ENCODE data around the gene EHBP1L1.

DNA sequence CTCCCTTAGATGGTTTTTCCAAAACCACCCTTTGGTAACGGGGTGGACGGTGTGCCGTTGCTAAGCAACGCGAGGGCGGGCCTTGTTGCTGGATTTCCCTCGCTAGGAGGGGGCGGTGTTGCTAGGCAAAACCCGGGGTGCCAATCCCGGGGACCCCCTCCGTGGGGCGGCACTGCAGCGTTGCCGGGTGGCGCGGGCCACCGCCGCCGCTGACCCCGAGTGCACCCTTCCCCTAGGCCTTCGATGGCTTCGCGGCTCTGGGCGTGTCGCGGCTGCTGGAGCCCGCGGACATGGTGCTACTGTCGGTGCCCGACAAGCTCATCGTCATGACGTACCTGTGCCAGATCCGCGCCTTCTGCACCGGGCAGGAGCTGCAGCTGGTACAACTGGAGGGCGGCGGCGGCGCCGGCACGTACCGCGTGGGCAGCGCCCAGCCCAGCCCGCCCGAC, 8.9 kb downstream of the EHBP1L1 start:
- TF ChIP-seq, protein P1, sequence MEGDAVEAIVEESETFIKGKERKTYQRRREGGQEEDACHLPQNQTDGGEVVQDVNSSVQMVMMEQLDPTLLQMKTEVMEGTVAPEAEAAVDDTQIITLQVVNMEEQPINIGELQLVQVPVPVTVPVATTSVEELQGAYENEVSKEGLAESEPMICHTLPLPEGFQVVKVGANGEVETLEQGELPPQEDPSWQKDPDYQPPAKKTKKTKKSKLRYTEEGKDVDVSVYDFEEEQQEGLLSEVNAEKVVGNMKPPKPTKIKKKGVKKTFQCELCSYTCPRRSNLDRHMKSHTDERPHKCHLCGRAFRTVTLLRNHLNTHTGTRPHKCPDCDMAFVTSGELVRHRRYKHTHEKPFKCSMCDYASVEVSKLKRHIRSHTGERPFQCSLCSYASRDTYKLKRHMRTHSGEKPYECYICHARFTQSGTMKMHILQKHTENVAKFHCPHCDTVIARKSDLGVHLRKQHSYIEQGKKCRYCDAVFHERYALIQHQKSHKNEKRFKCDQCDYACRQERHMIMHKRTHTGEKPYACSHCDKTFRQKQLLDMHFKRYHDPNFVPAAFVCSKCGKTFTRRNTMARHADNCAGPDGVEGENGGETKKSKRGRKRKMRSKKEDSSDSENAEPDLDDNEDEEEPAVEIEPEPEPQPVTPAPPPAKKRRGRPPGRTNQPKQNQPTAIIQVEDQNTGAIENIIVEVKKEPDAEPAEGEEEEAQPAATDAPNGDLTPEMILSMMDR (IDR thresholded peaks at IDR 0.05; ENCODE audit: borderline replicate concordance, extremely low read depth, low read length, poor library complexity, severe bottlenecking) = no peak
- TF ChIP-seq EZH2 (IDR thresholded peaks at IDR 0.05; ENCODE audit: borderline replicate concordance, low read depth, low read length, severe bottlenecking) = no peak

Data from DND-41 (cell line).